Epithelial cell of proximal tubule (primary cell): ENCODE measurements around the gene FRYL. TPM values are rescaled to one million over a fixed set of nuclear protein-coding genes. Genes with fewer than 3 reads are reported as not detected.
"Not testable (repeated sequence)": the region's sequence is repeated elsewhere in the genome, so short reads cannot be mapped to it uniquely, and the experiment has no call there.

ENCODE experiments used
- DNase-seq: peaks from one replicate; pipeline ENCODE4 v3.0.0-alpha.2; 2011; ENCODE audit warnings: low read depth
- H3K4me3 ChIP-seq: 2 replicates; pipeline ENCODE4 v1.5.1; 2011; ENCODE audit warnings: low read depth, mild to moderate bottlenecking, low read length
- total RNA-seq: library from RNA; depleted of rRNA; stranded (reverse); fragments of >200 nt; gene quantifications from 2 replicates; pipeline ENCODE4 v1.2.3, GENCODE V29; 2015
- TF ChIP-seq, protein P1 (sequence below): conservative IDR thresholded peaks from 2 replicates; pipeline ENCODE4 v1.5.1; 2012; ENCODE audit warnings: low read depth, mild to moderate bottlenecking, low read length

FRYL gene
- total RNA-seq, 1 donor from 2014 or later: 22.5 TPM

DNA sequence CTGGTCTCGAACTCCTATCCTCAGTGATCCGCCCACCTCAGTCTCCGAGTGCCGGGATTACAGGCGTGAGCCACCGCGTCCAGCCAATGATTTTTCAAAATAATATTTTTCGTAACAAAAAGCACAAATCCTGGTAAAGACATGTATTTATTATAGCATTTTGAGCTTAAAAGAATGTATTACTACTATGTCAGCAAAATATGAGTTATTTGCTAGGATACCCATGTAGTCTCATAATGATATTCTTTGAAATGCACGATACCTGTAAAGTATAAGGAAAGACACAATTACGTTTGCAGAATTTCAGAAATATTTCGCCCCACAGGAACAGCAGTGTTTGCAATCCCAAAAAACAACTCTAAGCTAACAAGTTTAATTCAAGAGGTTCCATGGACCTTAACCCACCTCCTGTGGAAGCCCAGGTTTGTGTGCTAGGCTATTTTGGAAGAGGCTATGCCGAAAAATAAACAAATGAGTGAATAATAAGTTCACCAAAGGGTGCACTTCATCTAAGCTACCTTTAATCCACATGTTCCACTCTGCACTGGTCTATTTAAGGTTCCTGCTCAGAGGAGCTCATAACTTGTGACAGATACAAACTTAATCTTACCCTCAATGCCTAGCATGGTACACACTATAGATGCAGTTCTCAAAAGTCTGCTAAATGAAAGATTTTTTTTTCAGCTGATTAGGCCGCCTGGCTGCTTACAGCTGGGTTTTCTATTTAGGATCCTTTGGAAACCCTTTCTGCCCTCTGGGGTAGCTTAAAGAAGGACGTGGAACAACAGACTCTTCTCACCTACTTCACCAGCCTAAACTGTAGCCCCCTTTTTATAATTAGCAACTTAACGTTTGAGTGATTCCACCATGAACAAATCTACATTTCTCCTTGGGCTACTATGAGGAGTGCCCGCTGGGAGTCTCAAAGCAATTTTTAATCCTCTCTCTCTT lies 5.0 kb downstream of the FRYL start:
- no peak for DNase-seq
- TF ChIP-seq, protein P1, sequence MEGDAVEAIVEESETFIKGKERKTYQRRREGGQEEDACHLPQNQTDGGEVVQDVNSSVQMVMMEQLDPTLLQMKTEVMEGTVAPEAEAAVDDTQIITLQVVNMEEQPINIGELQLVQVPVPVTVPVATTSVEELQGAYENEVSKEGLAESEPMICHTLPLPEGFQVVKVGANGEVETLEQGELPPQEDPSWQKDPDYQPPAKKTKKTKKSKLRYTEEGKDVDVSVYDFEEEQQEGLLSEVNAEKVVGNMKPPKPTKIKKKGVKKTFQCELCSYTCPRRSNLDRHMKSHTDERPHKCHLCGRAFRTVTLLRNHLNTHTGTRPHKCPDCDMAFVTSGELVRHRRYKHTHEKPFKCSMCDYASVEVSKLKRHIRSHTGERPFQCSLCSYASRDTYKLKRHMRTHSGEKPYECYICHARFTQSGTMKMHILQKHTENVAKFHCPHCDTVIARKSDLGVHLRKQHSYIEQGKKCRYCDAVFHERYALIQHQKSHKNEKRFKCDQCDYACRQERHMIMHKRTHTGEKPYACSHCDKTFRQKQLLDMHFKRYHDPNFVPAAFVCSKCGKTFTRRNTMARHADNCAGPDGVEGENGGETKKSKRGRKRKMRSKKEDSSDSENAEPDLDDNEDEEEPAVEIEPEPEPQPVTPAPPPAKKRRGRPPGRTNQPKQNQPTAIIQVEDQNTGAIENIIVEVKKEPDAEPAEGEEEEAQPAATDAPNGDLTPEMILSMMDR: no peak
- H3K4me3 ChIP-seq: no peak overlapping the region

DNA sequence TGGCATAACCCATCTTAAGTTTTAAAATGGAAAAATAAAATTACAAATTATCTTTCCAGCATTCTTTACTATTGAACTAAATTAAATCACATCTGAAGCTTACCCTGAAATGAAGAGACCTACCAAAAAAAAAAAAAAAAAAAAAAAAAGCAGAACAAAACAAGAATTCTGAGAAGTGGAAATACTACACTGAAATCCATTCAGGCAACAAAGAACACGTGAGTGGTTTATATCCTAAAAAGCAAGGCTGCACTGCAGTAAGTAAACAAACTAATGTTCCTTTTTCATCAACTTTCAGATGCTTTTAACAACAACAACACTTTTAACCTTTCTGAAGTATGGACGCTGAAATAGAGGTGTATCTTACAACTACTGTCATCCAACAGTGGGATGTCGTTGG lies 7.5 kb downstream of the FRYL start:
- DNase-seq: no peak
- TF ChIP-seq, protein P1: no peak
- no peak overlapping the region for H3K4me3 ChIP-seq

DNA sequence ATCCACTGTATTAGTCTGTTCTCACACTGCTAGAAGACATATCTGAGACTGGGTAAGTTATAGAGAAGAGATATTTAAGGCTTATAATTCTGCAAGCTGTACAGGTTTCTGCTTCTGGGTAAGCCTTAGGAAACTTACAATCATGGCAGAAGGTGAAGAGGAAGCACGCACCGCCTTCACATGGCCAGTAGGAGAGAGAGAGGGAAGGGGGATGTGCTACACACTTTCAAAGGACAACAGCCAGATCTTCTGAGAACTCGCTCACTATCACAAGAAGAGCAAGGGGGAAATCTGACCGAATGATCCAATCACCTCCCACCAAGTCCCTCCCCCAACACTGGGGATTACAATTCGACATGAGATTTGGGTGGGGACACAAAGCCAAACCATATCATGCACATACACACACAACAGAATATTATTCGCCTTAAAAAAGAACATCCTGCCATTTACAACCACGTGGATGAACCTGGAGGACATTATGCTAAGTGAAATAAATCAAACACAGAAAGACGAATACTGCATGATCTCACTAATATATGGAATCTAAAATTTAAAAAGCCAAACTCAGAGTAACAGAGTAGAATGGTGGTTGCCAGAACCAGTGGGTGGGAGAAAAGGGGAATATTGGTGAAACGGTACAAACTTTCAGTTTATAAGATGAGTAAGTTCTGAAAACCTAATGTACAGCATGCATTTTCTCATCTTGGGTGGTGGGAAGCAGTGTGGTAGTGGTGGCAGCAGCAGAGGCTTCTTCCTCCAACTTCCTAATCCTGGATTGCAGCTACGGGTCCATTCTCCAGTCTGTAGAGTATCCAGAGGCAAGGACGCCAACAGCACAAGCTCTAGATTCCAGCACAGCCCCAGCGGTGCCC lies 12.8 kb downstream of the FRYL start:
- H3K4me3 ChIP-seq: no peak overlapping the region
- DNase-seq: no peak
- TF ChIP-seq, protein P1: peak; percentile 28

DNA sequence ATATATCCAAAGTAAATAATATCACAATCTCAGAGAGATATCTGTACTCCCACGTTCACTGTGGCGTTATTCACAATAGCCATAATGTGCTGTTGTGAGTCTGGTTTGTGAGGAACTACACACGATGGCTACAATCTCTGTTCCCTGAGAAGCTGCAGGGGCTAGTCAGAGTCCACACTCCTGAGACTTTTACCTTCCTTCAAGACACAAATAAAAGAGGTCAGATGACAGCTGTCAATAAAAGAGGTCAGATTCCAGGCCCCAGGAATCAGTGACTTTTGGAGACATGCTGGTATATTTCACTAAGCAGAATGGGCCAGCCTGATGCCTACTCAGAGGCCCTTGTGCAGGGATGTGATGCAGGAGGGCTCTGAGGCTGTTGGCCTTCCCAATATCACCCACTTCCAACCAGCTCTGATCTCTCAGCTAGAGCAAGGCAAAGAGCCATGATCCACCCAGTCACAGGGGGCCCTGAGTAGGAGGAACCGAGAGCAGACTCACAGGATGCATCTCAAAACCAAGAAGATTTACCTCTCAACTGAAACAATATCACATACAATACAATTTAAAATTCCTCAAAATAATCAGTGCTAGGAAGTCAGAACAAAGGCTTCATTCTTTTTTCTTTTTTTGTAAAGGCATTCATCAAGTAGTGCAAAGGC lies 13.8 kb downstream of the FRYL start:
- no peak for DNase-seq
- no peak overlapping the region for H3K4me3 ChIP-seq
- TF ChIP-seq, protein P1: no peak

DNA sequence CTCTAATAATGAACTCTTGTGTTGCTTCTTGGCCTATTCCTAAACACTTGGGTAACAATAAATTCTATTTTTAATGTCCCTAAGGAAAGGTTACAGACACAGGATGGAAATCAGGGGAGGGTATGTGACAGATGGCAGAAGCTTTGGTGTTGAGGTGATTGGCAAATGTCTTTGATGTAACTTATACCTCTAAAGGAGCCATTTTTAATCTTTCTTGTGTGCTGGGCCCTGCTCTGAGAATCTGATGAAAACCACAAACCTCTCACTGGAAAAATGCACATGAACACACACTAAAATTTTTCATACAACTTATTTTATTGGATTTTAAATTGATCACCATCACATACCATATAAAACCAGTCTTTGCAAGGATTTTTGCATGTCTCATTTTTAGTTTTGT lies 17.7 kb downstream of the FRYL start:
- no peak overlapping the region for H3K4me3 ChIP-seq
- no peak for DNase-seq
- TF ChIP-seq, protein P1: no peak

DNA sequence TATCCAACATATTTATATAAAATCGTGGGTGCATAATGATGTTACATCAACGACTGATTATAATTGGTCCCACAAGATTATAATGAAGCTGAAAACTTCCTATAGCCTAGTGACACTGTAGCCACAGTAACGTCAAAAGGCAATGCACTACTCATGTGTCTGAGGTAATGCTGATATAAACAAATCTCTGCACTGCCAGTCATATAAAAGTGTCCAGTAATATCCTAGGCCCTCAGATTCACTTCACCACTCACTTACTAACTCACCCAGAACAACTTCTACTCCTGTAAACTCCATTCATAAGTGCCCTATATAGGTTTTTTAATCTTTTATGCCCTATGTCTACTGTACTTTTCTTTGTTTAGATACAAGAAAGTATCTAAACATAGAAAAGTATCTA lies 18.8 kb downstream of the FRYL start:
- TF ChIP-seq, protein P1: no peak
- no peak for DNase-seq
- H3K4me3 ChIP-seq: no peak overlapping the region

DNA sequence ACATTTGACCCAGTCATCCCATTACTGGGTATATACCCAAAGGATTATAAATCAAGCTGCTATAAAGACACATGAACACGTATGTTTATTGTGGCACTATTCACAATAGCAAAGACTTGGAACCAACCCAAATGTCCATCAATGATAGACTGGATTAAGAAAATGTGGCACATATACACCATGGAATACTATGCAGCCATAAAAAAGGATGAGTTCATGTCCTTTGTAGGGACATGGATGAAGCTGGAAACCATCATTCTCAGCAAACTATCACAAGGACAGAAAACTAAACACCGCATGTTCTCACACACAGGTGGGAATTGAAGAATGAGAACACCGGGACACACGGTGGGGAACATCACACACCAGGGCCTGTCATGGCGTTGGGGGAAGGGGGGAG lies 21.4 kb downstream of the FRYL start:
- not testable (repeated sequence) for H3K4me3 ChIP-seq, DNase-seq
